GM18502 (cell line): Measurements from ENCODE around the gene OSGIN1.

Source experiments
- ATAC-seq: cut with Tn5 transposase; IDR thresholded peaks from one replicate; pipeline ENCODE4 v1.9.1; 2021; ENCODE audit warnings: mild to moderate bottlenecking; ENCODE audit not compliant: unreplicated experiment, poor library complexity

Gene OSGIN1

GRCh38 chr16:83968891-83969649 is 16.0 kb downstream of the OSGIN1 start:
- no peak for ATAC-seq

GRCh38 chr16:83969771-83970429 is 16.9 kb downstream of the OSGIN1 start:
- ATAC-seq, result no peak

- no peak for ATAC-seq
Observed at GRCh38 chr16:83970430-83970815, 17.4 kb downstream of the OSGIN1 start.

GRCh38 chr16:83971165-83972130 is 18.4 kb downstream of the OSGIN1 start:
- no peak for ATAC-seq

GRCh38 chr16:83972256-83973008 is 19.4 kb downstream of the OSGIN1 start:
- ATAC-seq, result no peak

- no peak for ATAC-seq
Observed at GRCh38 chr16:83973077-83973476, 20.0 kb downstream of the OSGIN1 start.

- ATAC-seq, result no peak
Observed at GRCh38 chr16:83973581-83974385, 20.7 kb downstream of the OSGIN1 start.

GRCh38 chr16:83974475-83974874 is 21.4 kb downstream of the OSGIN1 start:
- ATAC-seq, result no peak

- ATAC-seq, result no peak
Observed at GRCh38 chr16:83975590-83976260, 22.7 kb downstream of the OSGIN1 start.

GRCh38 chr16:83977056-83977815 is 24.2 kb downstream of the OSGIN1 start:
- no peak for ATAC-seq

GRCh38 chr16:83978401-83978904 is 25.4 kb downstream of the OSGIN1 start:
- no peak for ATAC-seq

- ATAC-seq, result no peak
Observed at GRCh38 chr16:83979441-83979840, 26.4 kb downstream of the OSGIN1 start.

GRCh38 chr16:83980794-83981193 is 27.8 kb downstream of the OSGIN1 start:
- no peak for ATAC-seq

GRCh38 chr16:83981799-83982198 is 28.8 kb downstream of the OSGIN1 start:
- no peak for ATAC-seq

- no peak for ATAC-seq
Observed at GRCh38 chr16:83983491-83983890, 30.5 kb downstream of the OSGIN1 start.

- ATAC-seq, result no peak
Observed at GRCh38 chr16:83989300-83989699, 36.3 kb downstream of the OSGIN1 start.

- ATAC-seq, result no peak
Observed at GRCh38 chr16:83990492-83990891, 37.5 kb downstream of the OSGIN1 start.

- ATAC-seq, result no peak
Observed at GRCh38 chr16:83992624-83993023, 39.6 kb downstream of the OSGIN1 start.
